ENCODE results near the gene RNF166. TPM values are rescaled to one million over a fixed set of nuclear protein-coding genes. Genes with fewer than 3 reads are reported as not detected.
"Not testable (repeated sequence)": the region's sequence is repeated elsewhere in the genome, so short reads cannot be mapped to it uniquely, and the experiment has no call there.

Gene RNF166
- total RNA-seq, 1 donor from 2014 or later: 26.5 TPM

DNA sequence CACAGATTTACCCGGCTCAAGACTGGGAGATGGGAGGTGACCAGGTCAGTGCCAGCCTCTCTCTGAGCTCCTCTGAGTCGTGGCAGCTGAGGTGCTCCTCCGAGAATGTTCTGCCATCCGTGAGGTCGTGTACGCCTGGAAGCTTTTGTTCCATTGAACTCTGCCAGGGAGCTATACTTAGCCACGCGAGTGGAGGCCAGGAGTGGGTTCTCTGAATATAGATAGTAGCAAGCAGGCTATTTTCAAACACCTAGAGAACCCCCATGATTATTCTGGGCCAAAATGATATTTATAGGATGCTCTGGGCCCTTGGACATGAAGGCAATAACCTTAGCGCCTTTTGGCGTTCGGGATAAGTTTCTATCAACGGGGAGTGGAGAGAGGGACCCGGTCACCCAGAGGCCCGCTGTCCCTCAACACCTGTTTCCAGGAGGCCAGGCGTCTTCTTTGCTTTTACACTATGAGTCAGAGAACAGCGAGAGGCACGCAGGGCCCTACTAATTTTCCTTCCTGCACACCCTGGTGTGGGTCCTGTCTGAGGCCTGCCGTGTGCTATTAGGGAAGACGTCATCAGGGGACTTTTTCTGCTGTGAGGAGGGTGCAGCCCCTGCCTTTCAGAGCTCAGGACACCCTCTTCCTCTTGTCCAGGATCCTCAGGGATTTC lies 32.4 kb downstream of the RNF166 start:
- H3K27ac Mint-ChIP-seq (ENCODE audit: unreplicated experiment): no peak overlapping the region
- no peaks in the 10 kb centered on the region for H3K4me1 Mint-ChIP-seq (ENCODE audit: low read depth, unreplicated experiment)
- no peaks in the 10 kb centered on the region for H3K36me3 Mint-ChIP-seq (ENCODE audit: unreplicated experiment)
- DNase-seq: no peak
- no peaks in the 10 kb centered on the region for H3K27me3 Mint-ChIP-seq (ENCODE audit: unreplicated experiment)
- H3K4me3 Mint-ChIP-seq (ENCODE audit: unreplicated experiment): no peak overlapping the region
- H3K9me3 Mint-ChIP-seq (ENCODE audit: unreplicated experiment): peaks cover 2% of the 10 kb centered on the region
- TF ChIP-seq CTCF (IDR thresholded peaks at IDR 0.05; ENCODE audit: partially characterized antibody, unreplicated experiment): no peak

GRCh38 chr16:88672776-88673175 lies 33.4 kb downstream of the RNF166 start:
- Mint-ChIP-seq H3K9me3 (ENCODE audit: unreplicated experiment) (peaks cover 5% of the 10 kb centered on the region), H3K4me3 (ENCODE audit: unreplicated experiment) (no peak overlapping the region), H3K36me3 (ENCODE audit: unreplicated experiment) (no peaks in the 10 kb centered on the region), H3K4me1 (ENCODE audit: low read depth, unreplicated experiment) (no peaks in the 10 kb centered on the region), H3K27me3 (ENCODE audit: unreplicated experiment) (no peaks in the 10 kb centered on the region), H3K27ac (ENCODE audit: unreplicated experiment) (no peak overlapping the region)
- peak; percentile 22 for TF ChIP-seq CTCF (IDR thresholded peaks at IDR 0.05; ENCODE audit: partially characterized antibody, unreplicated experiment)
- peak; percentile 63 for DNase-seq

- Mint-ChIP-seq H3K4me3 (ENCODE audit: unreplicated experiment) (no peak overlapping the region), H3K4me1 (ENCODE audit: low read depth, unreplicated experiment) (peaks cover 2% of the 10 kb centered on the region), H3K27ac (ENCODE audit: unreplicated experiment) (no peak overlapping the region), H3K27me3 (ENCODE audit: unreplicated experiment) (peaks cover 3% of the 10 kb centered on the region), H3K9me3 (ENCODE audit: unreplicated experiment) (peaks cover 6% of the 10 kb centered on the region), H3K36me3 (ENCODE audit: unreplicated experiment) (no peaks in the 10 kb centered on the region)
- TF ChIP-seq CTCF (IDR thresholded peaks at IDR 0.05; ENCODE audit: partially characterized antibody, unreplicated experiment): no peak
- DNase-seq: no peak
Observed at GRCh38 chr16:88671806-88672205, 34.4 kb downstream of the RNF166 start.

GRCh38 chr16:88669980-88670379 lies 36.2 kb downstream of the RNF166 start:
- H3K27ac Mint-ChIP-seq (ENCODE audit: unreplicated experiment): no peak overlapping the region
- peaks cover 3% of the 10 kb centered on the region for H3K27me3 Mint-ChIP-seq (ENCODE audit: unreplicated experiment)
- peaks cover 5% of the 10 kb centered on the region for H3K9me3 Mint-ChIP-seq (ENCODE audit: unreplicated experiment)
- DNase-seq: no peak
- H3K36me3 Mint-ChIP-seq (ENCODE audit: unreplicated experiment): no peaks in the 10 kb centered on the region
- no peak for TF ChIP-seq CTCF (IDR thresholded peaks at IDR 0.05; ENCODE audit: partially characterized antibody, unreplicated experiment)
- peaks cover 2% of the 10 kb centered on the region for H3K4me1 Mint-ChIP-seq (ENCODE audit: low read depth, unreplicated experiment)
- no peak overlapping the region for H3K4me3 Mint-ChIP-seq (ENCODE audit: unreplicated experiment)

DNA sequence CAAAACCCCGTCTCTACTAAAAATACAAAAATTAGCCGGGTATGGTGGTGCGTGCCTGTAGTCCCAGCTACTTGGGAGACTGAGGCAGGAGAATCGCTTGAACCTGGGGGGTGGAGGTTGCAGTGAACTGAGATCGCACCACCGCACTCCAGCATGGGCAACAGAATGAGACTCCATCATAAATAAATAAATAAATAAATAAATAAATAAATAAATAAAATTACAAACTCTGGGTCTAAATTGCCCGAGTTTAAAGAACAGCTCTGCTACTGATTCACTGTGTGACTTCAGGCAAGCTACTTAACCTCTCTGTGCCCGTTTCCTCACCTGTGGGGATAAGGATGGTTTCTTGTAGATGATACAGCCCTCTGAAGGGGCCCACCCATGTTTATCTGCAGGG lies 36.7 kb downstream of the RNF166 start:
- not testable (repeated sequence) for H3K27me3 Mint-ChIP-seq (ENCODE audit: unreplicated experiment); H3K4me3 Mint-ChIP-seq (ENCODE audit: unreplicated experiment); H3K27ac Mint-ChIP-seq (ENCODE audit: unreplicated experiment); H3K4me1 Mint-ChIP-seq (ENCODE audit: low read depth, unreplicated experiment); H3K9me3 Mint-ChIP-seq (ENCODE audit: unreplicated experiment); H3K36me3 Mint-ChIP-seq (ENCODE audit: unreplicated experiment); DNase-seq
